GM03348 (cell line): ENCODE measurements around the gene SRGAP2C.
"Not testable (repeated sequence)": the region's sequence is repeated elsewhere in the genome, so short reads cannot be mapped to it uniquely, and the experiment has no call there.

Source experiments
- DNase-seq: peaks from one replicate; pipeline ENCODE4 v3.0.0; 2012; ENCODE audit warnings: low spot score

The SRGAP2C gene

DNA sequence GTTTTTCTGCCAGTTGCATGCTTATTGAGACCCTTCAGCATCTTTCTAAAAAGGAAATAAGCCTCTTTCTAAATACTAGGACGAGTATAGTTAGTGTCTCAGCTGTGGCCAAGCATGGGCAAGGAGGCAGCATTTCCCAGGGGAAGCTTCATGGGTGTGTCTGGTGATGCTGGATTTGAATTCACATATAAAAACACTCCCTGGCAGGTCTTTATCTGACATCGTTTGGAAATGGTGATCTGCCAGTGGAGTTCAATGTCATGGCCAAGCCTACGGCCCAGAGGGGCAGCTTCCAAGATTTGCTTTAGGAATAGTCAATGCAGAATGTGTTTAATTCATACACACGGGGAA lies 94.7 kb downstream of the SRGAP2C start:
- not testable (repeated sequence) for DNase-seq

DNA sequence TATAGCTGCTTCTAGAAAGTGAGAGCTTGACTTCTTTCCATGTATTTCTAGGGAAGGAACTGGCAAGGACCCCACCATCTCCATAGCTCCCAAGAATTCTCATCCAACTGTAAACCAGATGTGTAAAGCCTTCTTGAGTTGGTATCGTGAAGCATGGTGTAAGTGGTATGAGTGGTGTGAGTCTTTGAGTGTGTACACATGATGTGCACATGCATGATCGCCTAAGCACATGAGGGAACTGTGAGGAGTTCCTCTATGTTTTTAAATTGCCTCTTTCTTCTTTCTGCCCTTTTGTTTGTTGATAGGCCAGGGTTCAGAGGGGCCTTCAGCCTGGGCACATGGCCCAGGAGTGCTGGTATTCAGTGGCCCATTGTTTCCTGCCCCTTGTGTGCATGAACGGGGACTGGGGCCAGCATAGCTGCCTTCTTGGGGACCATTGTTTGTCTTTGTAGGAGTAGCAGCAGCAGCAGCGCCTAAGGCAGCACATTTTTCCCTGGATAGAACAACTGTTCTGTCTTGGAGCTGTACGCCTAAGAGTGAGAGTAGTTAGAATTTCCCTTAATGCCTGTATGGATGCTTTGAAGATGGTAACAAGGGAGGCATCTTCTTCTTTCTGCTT lies 96.0 kb downstream of the SRGAP2C start:
- not testable (repeated sequence) for DNase-seq

DNA sequence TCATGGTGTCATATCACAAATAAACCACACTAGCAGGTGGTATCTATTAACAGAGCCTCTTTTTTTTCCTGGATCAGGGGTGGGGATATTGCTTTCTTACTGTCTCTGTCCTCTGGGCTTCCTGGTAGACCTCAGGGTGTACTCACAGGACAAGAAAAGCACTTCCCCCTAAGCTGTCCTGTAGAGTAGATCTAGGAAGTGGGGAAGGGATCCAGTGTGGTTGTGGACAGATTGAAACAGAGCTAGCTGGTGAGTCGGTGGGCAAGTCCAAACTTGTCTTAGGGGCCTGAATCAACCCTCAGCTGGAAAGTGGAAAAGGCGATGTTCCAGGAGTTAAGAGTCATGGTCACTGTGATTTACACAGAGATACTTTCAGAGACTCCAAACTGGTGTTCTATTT lies 96.7 kb downstream of the SRGAP2C start:
- DNase-seq, result not testable (repeated sequence)

DNA sequence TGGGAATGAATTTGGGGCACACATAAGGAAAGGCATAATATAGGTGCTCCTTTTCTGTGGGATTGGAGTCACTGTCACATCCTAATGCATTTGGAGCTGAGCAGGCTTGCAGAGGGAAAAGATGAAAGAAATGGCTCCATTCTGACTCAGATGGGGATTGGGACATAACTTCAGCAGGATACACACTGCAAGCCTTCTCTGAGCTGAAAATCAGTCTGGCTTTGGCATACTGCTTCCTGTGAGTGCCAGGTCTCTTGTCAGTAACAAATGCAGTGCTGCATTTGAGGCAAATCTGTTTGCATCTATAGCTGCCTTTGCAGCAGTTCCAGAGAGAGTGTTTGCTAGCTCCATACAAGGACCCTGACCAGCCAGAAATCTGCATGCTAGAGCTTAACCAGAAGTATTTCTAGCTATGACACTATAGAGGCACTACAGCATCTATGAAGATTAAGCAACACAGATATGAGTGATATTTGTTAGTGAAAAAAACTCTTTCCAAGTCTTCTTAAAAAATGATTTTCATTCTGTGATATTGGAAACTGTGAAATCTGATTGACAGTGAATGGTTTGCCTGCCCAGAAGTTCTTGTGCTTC lies 98.9 kb downstream of the SRGAP2C start:
- not testable (repeated sequence) for DNase-seq

DNA sequence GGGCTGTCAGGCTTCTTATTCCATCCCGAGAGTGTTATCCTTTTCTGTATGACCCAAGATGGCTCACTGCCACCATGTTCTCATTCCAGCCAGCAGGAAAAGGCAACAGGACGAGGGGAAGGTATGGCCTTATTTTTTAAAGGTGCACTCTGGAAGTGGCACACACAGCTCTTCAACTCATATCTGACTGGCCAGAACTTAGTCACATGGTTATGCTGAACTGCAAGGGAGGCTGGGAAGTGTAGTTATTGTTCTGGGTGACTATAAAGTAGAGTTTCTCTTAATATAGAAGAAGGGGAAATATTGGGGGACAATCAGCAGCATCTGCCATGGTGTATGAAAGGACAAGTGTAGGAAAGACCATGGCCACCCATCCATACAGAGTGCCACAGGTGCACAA lies 107.8 kb downstream of the SRGAP2C start:
- DNase-seq, result not testable (repeated sequence)

DNA sequence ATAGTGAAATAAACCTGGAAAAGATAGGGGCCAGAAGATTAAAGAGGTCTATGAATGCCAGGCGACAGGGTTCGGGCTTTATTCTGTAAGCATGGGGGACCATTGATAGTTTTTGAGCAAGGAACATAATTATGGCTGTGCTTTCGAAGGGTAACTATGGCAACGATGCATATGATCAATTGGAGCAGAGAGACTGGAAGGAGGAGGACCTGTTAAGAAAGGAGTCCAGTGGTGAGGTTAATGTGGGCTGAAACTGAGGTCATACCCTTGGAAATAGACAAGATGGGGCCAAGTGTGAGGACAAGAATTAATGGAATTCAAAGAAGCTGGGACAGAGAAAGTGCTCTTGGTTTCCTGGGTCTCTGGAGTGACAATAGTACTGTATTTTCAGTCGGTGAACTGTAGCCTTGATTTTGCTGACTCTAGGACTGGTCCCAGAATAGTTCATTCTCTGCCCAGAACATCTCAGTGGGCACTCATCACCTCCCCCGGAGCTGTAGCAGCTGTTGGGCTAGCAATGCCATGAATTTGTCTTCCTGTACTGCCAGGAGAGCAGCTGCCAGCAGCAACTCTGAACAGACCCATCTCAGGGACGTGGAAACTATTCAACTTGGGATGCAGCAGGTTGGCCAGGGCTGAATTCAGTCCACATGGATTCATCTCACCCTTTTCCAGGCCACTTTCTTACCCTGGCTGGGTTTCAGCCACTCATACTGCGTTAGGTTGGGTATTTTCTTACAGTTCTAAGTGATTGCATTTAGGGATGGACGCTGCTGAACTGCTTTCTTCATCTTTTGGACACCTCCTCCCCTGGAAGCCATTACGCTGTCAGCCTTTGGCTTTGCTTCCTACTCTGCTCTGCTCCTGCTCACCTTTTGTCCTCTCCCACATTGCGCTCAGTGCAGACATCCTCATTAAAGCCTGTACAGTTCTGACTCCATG lies 108.8 kb downstream of the SRGAP2C start:
- not testable (repeated sequence) for DNase-seq

DNA sequence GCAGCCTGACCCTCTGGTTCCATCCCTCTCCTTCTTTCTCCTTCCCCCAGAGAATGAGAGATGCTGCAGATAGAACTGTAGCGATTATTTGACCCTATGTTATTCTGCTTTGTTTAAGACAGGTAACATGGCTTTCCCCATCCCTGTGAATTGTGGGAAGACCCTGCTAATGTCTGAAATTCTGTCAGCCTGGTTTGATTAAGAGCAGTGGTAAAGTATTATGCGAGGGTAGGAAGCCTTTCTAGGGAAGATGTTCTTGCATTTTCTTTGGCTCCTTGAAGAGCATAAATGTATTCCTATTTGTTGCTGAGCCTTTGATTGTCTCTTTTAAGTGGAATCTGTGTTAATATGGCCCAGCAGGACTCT lies 109.4 kb downstream of the SRGAP2C start:
- DNase-seq, result not testable (repeated sequence)

DNA sequence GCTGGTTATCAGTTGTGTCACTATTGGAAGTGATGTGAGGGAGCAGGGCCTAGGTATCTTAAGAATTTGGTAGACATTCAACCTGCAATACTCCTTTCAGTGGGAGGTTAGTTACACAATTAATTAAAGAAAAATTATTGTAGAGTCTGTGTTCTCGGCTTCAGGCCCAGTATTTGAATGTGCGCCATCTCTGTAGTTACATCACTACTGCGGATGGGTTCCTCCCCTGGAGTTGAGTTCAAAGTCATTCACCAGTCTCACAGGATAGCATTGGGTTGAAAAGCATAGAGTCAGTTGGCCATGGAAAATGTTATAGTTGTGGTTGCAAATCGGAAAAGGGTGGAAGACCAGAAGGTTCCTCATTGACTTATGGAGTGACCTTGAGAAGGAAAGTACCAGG lies 111.8 kb downstream of the SRGAP2C start:
- not testable (repeated sequence) for DNase-seq

DNA sequence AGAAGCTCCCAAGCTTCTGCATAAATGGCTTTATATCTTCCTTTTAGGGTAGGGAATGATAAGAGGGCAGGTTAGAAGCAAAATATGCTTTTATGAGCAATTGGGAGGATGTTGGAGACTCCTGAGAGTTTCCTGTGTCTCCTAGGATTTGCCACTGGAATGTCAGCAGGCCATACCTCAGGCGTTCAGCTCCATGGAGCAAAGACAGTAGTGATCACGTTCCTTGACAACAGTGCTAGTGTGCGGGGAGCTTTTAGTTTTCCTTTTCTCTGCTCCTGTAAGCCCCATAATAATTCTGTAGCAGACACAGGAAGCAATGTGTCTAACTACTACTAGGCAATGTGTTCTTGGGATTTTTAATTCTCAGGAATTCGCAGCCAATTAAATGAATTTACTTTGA lies 113.8 kb downstream of the SRGAP2C start:
- not testable (repeated sequence) for DNase-seq

DNA sequence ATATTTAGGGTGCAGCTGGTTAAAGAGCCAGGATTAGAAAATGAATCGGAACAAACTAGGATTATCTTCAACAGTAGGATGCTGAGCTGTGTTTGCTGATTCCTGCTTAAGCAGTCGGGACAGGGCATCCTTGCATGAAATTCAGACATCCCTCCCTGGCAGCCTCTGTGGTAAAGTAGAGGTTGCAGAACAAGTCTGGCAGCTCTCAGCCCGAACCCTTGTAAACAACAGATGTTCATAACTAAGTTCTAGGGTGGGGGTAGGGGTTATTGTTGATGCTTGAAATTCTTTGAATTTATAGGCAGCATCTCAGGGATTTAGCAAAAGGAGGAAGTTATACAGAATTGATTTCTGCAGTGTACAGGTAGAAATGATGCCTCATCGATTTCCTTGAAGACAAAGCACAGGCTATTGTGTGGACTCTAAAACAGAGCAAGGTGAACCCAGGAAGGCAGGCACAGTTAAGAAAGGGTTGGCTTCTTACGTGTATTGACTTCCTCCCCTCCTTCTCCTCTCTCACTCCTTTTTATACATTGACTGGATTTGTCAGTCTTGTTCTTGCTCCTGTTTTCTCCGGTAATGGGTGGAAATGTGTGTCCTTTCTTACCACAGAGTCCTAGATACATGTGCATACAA lies 114.9 kb downstream of the SRGAP2C start:
- DNase-seq, result not testable (repeated sequence)

DNA sequence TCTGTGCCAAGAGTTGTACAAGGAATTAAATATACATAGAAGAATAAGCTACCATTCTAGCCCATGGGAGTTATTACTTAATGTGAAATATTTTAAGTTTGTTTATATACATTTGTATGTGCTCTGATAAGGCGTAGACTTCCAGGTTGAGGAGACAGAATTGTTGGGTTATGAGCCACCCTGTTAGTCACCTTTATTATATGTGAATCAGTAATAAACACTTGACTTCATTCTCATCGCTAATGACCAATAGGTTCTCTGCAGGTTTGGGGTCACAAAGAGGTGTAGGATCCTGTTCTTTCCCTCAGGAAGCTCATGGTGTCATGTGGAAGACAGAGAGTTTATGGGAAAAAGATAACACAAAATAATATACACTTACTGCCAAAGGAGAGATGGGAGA lies 117.1 kb downstream of the SRGAP2C start:
- DNase-seq, result not testable (repeated sequence)

DNA sequence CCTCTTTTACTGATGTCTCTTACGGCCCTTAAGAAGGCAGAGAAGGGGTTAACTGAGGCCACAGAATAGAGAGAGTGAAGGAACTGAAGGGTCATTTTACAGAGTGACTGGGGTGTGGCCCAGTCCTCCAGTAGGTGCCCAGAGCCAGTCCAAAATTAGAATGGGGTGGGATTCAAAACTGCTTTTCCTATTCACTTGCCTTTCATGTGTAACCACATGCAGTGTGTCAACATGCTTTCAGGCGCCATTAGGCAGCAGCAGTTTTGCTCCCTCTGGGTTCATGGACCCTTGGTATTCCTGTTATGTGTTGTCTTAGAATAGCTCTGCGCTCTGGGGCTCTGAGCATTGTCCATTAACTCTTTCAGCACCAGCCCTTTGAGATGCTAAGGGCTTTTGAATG lies 123.0 kb downstream of the SRGAP2C start:
- DNase-seq, result not testable (repeated sequence)

DNA sequence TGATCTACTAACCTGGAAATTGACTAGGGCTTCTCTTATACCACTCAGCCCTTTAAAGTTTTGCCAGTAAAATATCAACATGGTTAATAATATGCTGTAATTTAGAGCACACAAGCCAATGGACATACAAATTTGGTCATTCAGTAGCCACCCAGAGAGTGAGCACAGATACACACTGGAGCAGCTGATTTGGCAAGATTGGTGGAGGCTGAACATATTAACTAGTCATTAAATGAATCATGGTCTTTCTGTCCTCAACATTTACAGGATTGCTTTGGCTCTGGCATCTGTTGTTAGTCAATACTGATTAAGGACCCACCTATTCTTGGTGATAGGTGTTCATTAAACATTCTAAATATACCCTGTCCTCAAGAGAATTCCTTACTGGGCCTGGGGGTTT lies 130.7 kb downstream of the SRGAP2C start:
- not testable (repeated sequence) for DNase-seq

DNA sequence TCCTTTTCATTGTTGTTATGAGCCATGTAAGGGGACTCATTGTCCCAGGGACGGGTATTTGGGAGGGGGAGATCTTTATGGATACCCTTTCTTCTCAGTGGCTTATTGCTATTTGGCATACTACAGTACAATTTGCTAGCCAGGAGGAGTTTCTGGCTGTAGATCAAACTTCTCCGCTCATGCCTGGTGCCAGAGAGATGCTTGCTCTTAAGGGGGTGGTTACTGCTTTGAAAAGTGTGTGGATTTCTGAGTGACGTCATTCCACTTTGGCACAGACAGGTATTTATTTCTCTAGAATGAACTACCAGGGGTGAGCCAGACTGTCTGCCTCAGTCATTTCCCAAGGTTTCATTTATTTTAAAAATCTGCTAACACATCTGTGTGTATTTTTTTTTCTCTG lies 131.3 kb downstream of the SRGAP2C start:
- DNase-seq, result not testable (repeated sequence)

DNA sequence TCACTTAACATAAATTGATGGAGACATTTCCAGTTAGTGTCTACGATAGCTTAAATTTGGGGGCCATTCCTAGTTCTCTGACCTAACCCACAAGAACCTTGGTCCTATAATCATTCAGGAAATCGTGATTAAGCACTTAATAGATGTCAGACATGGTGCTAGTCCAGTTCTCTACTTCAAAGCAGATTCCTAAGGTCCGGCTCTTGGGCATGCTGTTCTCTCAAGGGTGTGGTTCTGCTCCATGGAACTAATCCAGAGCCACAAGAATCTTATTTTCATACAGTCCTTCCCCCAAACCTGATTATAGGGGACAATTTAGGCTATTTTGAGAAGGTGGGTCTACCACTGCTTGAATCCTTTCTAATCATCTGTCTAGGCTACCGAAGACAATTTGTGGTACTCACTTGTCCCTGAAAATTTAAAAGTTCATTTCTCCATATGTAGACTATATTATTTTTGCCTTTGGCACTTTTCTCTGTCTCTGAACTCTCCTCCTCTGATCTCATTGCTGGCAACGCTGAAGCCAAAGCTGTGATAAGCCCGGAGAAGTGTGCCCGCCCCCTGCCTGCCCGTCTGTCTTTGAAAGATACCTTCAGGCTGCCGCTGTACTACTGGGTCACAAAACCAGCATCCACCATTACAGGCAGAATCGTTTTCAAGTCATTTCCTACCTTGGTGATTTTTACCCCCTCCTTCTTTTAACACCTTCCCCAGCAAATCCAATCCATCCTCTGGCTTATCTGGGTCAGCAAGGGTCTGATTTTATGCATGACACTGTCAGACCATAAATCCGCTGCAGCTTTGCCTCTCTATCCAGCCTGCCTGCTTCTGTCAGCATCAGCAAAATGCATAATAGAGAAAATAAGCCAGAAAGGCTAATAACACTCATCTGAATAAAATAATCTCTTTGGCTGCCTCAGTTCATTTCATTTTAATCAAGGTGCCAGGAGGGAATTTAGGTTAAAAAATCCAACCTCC lies 133.0 kb downstream of the SRGAP2C start:
- not testable (repeated sequence) for DNase-seq

DNA sequence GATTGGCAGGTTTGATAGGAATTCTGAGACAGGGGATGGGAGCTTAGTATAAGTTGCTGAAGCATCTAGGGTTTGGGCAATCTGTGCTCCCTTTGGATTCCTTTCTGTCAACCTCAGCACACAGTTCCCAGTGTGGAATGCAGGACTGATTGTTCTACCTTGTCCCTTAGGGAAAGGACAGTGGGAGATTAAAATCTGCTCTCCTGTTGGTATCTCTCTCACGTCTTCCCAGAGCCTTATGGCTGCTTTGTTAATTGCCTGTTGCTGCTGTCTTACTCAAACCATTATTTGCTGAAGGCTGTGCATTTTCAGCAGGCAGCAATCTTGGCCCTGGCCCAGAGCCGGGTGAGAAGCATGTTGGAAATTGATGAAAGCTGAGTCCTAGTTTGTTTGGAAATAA lies 133.9 kb downstream of the SRGAP2C start:
- DNase-seq, result not testable (repeated sequence)

DNA sequence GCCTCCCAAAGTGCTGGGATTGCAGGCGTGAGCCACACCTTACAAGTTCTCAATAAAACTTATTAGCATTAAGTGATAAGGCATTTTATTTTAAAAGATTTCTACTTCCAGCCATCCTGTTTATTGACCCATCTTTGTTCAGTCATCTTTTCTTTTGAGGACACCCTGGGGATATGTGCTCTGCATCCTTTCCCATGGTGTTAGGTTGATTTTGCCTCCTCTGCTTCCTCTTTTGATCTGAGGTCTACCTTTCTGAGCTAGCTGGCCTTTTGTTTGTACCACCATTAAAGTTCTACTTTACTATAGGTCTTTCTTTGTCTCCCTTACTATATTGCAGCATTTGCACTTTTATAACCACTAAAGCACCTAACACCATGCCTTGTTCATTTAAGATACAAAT lies 136.9 kb downstream of the SRGAP2C start:
- not testable (repeated sequence) for DNase-seq

DNA sequence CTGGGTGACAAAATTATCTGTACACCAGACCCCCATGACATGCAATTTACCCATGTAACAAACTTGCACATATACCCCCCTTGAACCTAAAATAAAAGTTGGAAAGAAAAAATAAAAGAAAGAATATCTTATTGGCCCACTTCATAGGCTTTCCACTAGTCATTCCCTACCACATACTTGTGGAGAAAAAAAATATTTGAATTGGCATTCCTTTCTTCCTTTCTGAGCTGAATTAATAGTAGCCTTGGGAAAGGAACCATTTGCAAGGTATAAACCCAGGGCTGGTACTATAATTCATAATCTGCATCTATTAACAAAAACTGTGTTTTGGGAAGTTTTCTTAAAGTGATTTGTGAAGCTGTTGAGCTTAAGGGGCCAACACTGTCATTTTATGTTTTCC lies 140.0 kb downstream of the SRGAP2C start:
- not testable (repeated sequence) for DNase-seq

DNA sequence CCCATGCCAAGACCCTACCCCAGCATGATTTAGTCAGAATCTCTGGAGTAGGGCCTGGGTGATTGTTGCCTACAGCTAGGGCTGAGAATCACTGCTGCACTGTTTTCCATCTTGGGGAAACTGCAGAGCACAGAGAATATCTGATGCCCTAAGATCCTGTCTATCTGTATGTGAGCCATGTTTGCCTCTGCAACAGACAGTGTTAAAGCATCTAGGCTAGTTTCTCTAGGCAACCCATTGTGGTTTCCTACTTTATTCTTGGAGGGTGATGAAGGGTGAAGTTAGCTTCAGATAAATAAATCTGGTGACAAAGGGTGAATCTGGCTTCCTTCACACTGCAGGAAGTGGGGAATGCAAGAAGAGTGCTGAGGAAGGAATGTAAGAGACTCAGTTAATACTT lies 147.4 kb downstream of the SRGAP2C start:
- DNase-seq, result not testable (repeated sequence)

DNA sequence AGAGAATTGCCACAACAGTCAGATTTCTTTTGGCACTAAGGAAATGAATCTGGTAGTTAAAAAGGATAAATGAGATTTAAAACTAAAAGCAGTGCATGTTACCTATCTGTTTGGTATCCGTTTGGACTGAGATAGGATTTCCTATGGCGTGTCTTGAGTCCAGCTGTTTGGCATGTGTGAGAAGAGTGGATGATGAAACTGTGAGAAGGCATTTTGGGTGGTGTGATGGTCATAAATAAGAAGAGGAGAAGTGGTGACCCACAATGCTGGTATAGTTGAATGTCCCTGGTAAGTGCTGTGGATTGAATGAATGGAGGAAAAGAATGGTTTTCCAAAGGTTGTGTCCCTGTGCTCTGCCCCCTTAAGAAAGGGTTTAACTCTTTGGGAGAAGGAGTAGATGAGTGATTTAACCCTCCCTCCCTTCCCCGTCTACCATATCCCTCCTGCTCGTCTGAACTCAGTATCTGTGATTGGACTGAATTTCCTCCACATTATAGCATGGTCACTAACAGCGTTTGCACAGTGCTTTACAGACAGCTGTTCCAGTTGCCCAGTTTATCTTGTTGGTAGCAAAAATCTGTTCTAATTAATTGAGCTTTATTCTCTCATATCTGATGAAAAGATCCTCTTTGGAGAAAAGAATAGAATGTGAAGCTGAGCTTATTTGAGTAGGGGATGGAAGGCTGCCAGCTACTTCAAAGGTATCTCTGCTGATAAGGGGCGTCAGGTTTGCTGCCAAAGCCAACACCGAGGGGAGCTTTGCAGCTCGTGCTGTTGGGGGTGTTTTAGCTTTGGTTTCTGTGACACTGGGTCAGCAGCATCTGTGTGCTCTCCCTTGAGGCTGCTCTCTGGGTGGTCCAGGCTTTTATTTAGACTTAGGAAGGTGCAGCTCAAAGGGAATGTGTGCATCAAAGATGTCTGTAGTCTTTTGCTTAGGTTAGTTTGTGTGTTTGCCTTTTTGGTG lies 148.1 kb downstream of the SRGAP2C start:
- DNase-seq, result not testable (repeated sequence)
